Measurements from ENCODE around the gene KCTD1. TPM values are rescaled to one million over a fixed set of nuclear protein-coding genes. Genes with fewer than 3 reads are reported as not detected.

The KCTD1 gene
- total and polyA plus RNA-seq, 4 donors: 4.0 to 17.5 (median 9.2) TPM

GRCh38 chr18:26556573-26556972 is 8.2 kb upstream of the KCTD1 start:
- TF ChIP-seq, protein P1, sequence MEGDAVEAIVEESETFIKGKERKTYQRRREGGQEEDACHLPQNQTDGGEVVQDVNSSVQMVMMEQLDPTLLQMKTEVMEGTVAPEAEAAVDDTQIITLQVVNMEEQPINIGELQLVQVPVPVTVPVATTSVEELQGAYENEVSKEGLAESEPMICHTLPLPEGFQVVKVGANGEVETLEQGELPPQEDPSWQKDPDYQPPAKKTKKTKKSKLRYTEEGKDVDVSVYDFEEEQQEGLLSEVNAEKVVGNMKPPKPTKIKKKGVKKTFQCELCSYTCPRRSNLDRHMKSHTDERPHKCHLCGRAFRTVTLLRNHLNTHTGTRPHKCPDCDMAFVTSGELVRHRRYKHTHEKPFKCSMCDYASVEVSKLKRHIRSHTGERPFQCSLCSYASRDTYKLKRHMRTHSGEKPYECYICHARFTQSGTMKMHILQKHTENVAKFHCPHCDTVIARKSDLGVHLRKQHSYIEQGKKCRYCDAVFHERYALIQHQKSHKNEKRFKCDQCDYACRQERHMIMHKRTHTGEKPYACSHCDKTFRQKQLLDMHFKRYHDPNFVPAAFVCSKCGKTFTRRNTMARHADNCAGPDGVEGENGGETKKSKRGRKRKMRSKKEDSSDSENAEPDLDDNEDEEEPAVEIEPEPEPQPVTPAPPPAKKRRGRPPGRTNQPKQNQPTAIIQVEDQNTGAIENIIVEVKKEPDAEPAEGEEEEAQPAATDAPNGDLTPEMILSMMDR (IDR thresholded peaks at IDR 0.05; ENCODE audit: control extremely low read depth, extremely low read depth): no peak
- Histone ChIP-seq H3K36me3 (ENCODE audit: control insufficient read depth in 4 of 4, insufficient read depth in 4 of 4, low read length in 4 of 4) (no peaks in the 10 kb centered on the region), H3K4me1 (ENCODE audit: control insufficient read depth in 5 of 5, insufficient read depth in 5 of 5, low read length in 5 of 5) (no peaks in the 10 kb centered on the region), H3K4me3 (no peak overlapping the region), H3K9me3 (ENCODE audit: control insufficient read depth in 4 of 4, insufficient read depth in 3 of 4, low read length in 3 of 4) (no peaks in the 10 kb centered on the region), H3K27me3 (ENCODE audit: control insufficient read depth in 3 of 3, insufficient read depth in 3 of 3, low read length in 2 of 3) (peaks cover 0 to 28% (median 27%) of the 10 kb centered on the region in 3 donors), H3K9ac (ENCODE audit: insufficient read depth in 1 of 2, low read length in 2 of 2) (no peak overlapping the region), H3K27ac (ENCODE audit: low read depth in 1 of 2, low read length in 1 of 2) (no peak overlapping the region)
- 81 to 95% methylated on average over 3 of the region's 3 CpGs for WGBS, 2 donors
- DNase-seq: no peak
- no peak for ATAC-seq (ENCODE audit: insufficient read depth, low FRiP score)

DNA sequence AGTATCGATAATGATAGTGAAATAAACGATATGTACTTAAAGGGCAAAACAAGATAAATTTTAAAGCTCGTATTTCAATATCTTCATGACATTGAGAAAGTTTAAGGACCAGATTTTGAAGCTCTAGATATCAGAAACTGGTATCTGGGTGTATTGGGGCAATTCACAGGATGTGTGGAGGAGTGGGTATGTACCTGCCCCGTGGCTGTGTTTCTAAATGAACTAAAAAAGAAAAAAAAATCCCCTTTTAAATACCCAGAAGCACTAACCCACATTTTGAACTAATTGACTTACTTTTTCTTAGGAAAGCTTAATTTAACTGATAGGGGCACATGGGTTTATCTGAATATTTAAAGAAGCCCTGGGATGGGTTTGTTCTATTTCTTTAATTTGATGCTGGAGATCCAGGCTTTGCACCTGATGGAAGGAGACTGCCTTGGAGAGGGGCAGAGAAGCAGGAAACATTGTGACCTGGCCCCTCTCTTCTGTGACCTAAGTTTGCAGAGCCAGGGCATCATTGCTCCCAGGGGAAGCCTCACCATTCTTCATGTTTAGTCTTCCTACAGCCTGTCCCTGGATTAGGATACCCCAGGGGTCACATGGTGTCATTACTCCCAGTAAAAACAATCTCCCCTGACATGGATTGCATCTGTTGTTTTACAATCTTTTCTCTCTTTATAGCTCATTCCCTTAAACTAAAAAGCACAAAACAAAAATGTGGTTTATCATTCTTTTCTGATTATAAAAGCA is 7.6 kb upstream of the KCTD1 start:
- Histone ChIP-seq H3K27me3 (ENCODE audit: control insufficient read depth in 3 of 3, insufficient read depth in 3 of 3, low read length in 2 of 3) (peaks cover 0 to 34% (median 33%) of the 10 kb centered on the region in 3 donors), H3K36me3 (ENCODE audit: control insufficient read depth in 4 of 4, insufficient read depth in 4 of 4, low read length in 4 of 4) (no peaks in the 10 kb centered on the region), H3K9ac (ENCODE audit: insufficient read depth in 1 of 2, low read length in 2 of 2) (no peak overlapping the region), H3K4me1 (ENCODE audit: control insufficient read depth in 5 of 5, insufficient read depth in 5 of 5, low read length in 5 of 5) (peaks cover 0 to 3% (median 0%) of the 10 kb centered on the region in 5 donors), H3K9me3 (ENCODE audit: control insufficient read depth in 4 of 4, insufficient read depth in 3 of 4, low read length in 3 of 4) (no peaks in the 10 kb centered on the region), H3K4me3 (no peak overlapping the region), H3K27ac (ENCODE audit: low read depth in 1 of 2, low read length in 1 of 2) (no peak overlapping the region)
- no peak for DNase-seq
- no peak for ATAC-seq (ENCODE audit: insufficient read depth, low FRiP score)
- TF ChIP-seq, protein P1 (IDR thresholded peaks at IDR 0.05; ENCODE audit: control extremely low read depth, extremely low read depth): no peak
- 91 to 92% methylated on average over 4 of the region's 4 CpGs for WGBS, 2 donors

DNA sequence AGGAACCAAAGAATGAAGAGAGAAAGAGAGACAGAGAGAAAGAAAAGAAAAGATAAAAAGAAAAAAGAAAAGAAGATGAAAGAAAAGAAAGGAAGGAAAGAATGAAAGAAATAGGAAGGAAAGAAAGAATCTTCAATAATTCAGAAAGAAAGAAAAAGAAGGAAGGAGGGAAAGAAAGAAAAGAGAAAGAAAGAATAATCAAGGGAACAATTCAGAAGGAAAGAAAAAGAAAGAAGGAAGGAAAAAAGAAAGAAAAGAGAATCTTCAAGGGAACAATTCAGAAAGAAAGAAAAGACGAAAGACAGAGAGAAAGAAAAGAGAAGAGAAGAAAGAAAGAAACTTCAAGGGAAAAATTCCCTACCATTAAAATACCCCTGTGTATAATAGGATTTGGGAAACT is 5.6 kb upstream of the KCTD1 start:
- Histone ChIP-seq H3K9ac (ENCODE audit: insufficient read depth in 1 of 2, low read length in 2 of 2) (no peak overlapping the region), H3K4me3 (no peak overlapping the region), H3K4me1 (ENCODE audit: control insufficient read depth in 5 of 5, insufficient read depth in 5 of 5, low read length in 5 of 5) (peaks cover 0 to 18% (median 7%) of the 10 kb centered on the region in 5 donors), H3K9me3 (ENCODE audit: control insufficient read depth in 4 of 4, insufficient read depth in 3 of 4, low read length in 3 of 4) (peaks cover 0 to 2% (median 0%) of the 10 kb centered on the region in 4 donors), H3K27me3 (ENCODE audit: control insufficient read depth in 3 of 3, insufficient read depth in 3 of 3, low read length in 2 of 3) (peaks cover 0 to 50% (median 43%) of the 10 kb centered on the region in 3 donors), H3K36me3 (ENCODE audit: control insufficient read depth in 4 of 4, insufficient read depth in 4 of 4, low read length in 4 of 4) (no peaks in the 10 kb centered on the region), H3K27ac (ENCODE audit: low read depth in 1 of 2, low read length in 1 of 2) (no peak overlapping the region)
- WGBS, 2 donors: 92 to 93% methylated on average over 1 of the region's 1 CpG
- DNase-seq (no peak), ATAC-seq (ENCODE audit: insufficient read depth, low FRiP score) (no peak)
- TF ChIP-seq, protein P1 (IDR thresholded peaks at IDR 0.05; ENCODE audit: control extremely low read depth, extremely low read depth): no peak
